Hindlimb muscle (tissue), 1 donor: ENCODE results near the gene SCML1. TPM values are rescaled to one million over a fixed set of nuclear protein-coding genes. Genes with fewer than 3 reads are reported as not detected.

Experiments
- DNase-seq: peaks from one replicate; pipeline ENCODE4 v3.0.0-alpha.2; 2013
- polyA plus RNA-seq: library from polyadenylated mRNA; unstranded; fragments of 120-200 nt; gene quantifications from one replicate; pipeline ENCODE4 v1.2.1, GENCODE V29; 2013; ENCODE audit not compliant: insufficient read length

SCML1 gene, protein sequence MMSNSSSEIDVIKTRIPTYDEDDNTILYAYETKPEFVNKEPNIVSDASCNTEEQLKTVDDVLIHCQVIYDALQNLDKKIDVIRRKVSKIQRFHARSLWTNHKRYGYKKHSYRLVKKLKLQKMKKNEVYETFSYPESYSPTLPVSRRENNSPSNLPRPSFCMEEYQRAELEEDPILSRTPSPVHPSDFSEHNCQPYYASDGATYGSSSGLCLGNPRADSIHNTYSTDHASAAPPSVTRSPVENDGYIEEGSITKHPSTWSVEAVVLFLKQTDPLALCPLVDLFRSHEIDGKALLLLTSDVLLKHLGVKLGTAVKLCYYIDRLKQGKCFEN
- polyA plus RNA-seq: 12.3 TPM

DNA sequence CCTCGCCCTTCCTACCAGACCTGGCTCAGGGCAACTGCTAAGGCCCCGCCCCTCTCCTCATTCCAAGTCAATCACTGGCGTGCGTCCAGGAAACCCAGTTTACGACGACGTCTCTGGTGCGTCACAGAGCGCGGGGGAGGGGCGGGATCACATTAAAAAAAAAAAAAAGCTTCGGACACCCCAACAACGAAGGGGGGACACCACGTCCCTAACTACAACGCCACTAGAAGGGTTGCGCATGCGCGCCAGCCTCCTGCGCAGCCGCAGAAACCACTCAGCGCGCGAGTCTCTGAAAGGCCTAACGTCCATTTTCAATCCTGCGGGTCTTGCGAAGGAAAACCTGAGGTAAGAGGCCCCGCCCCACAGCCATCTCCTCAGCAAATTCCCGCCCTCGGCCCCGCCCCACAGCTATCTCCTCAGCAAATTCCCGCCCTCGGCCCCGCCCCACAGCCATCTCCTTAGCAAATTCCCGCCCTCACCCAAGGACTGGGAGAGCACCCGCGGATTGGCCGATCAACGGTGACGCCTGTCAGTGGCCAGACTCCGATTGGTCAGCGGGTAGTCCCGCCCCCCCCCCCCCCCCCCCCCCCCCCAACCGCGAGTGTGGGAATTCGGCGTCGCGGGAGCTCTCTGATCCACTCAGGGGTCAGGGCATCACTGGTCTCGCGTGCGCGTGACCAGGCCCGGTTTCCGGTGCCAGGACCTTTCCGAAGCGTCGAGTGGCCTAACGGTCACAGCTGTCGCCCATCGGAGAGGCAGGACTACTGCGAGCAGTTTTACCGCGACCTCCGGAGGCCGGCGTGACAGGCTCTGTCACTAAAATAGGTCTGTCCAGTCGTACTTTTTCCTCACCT, at the start of gene SCML1:
TSS of gene SCML1 (plus strand) at position 638 of the 854 bp plus-strand sequence. CDS start 6,694 bp downstream, outside the sequence.
- peak; percentile 93 for DNase-seq

DNA sequence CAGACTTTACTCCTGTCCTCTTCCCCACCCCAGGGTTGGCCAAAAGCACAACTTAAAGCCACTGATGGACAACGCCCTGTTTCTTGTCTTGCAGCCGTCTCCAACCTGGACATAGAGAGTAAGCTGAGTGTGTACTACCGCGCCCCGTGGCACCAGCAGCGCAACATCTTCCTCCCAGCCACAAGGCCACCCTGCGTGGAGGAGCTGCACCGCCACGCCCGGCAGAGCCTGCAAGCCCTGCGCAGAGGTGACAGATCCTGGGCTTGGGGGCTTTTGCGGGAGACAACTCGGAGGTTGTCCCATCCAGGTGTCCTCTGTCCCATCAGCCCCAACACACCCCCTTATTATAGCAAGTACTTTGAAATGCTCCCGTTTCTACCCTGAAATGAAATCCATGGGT, 49.6 kb upstream of the SCML1 start:
- DNase-seq: no peak

DNA sequence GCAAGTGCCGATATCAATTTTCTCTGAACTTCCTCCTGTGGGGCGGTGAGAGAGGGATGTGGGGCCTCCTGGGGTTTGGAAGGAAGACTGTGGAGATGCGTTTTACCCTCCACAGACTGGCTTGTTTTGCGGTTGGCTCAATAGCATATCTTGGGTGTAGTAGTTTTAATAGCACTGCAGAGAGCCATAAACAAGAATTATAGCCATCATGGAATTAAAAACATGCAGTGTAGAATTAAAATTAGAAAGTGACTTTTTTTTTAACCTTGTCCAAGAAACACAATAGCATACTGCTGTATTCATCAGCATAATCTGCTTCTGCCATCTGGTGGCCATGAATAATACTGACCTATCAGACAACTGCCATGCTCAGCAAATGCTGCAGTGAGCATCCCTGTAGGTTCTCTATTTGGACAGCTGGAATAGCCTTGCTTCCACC, 47.3 kb upstream of the SCML1 start:
- peak; percentile 63 for DNase-seq

DNA sequence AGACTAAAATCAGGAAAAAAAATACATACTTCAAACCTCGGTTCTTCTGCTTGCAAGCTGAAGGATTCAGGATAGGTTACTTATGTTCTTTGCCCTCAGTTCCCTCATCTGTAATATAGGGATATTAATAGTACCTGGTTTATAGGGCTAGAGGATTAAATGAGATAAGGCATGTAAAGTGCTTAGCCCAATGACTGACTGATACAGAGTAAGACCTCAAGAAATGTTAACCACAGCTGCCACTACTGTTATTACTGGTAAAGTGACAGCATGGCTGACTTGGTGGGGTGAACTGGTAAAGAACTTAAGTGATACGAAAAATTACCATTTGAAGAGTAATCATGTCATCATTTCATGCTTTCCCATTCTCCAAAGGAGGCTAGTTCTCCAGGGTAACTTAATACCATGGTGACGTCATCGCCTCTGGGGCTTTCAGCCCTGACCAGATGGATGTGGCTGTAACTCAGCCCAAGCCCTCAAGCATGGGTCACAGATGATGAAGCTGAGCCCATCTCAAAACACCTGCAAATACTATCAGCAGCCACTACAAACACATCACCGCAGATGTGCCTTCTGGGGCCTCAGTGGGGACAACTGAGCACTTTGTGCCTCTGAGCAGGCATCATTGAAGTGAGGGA, 44.5 kb upstream of the SCML1 start:
- DNase-seq: no peak

DNA sequence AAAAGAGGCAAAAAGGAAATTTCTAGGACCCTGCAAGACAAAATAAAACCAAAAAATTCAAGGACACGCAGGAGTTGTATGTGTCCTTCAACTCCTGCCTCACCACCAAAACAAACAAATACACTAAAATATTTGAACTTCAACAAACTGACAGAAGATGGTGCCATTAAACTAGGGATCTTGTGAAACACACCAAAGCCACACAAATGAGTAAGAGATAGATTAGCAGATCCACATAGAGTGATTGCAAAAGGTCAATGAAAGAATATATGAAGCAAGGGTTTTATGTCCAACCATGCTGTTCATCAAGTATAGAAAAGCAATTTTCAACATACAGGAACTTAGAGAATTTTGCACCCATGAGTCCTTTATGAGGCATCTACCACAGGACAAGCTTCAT, 40.1 kb upstream of the SCML1 start:
- no peak for DNase-seq

DNA sequence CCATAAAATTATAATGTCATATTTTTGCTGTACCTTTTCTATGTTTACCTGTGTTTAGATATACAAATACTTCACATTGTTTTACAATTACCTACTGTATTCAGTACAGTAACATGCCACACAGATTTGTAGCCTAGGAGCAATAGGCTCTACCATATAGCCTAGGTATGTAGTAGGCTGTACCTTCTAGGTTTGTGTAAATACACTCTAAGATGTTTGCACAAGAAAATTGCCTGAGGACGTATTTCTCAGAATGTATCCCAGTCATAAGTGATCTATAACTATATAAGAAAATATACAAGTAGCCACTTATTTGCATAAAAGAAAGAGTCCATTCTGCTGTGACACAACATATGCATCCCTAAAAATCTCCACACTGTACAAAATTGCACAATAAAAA, 36.3 kb upstream of the SCML1 start:
- no peak for DNase-seq

DNA sequence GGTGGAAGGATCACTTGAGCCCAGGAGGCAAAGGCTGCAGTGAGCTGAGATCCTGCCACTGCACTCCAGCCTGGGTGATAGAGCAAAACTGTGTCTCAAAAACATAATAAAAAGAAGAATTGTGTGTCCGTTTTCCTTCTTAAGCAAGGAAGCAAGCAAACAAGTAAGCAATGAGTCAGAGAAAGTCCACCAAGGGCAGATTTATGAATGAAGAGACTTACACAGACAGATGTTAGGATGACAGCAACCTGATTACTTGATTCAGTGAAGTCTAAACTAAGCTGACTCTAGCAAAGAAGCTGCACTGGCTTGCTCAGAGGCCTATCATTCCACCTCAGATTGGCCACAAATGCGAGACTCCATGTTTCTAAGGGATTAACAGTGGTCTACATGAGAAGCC, 34.1 kb upstream of the SCML1 start:
- no peak for DNase-seq

DNA sequence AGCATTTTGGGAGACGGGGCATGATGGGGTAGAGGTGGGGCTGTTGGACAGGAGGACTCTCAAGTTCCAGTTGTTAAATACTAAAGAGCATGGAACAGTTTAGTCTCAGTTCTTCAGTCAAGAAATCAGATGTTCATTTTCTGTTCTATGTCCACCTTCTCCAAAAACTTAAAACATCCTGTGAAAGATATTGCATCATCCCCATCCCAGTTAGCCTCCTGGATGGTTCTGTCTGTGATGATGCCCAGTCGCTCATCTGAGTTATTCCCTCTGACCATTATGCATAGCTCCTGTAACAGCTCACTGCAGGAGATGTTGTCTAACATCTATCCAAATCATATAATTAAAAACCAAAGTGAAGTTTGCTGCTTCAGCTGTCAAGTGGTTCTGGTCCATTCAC, 32.1 kb upstream of the SCML1 start:
- no peak for DNase-seq

DNA sequence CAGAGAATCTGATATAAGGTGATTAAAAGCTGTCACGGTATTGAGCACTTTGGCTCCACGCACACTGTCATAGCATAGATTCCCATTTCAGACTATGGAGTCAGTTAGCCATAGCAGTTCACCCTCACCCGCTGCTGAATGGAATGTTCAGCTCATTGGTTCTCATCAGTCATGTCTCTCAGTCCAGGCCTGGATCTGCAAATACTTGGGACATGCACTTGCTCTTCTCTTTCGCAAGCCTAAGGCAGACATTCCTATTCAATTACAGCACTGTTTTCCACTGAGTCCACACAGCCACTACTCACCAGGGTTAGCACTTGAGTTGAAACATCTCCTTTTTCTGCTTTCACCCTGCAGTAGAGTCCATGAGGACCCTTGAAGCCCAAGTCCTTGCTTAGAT, 30.6 kb upstream of the SCML1 start:
- DNase-seq: no peak

DNA sequence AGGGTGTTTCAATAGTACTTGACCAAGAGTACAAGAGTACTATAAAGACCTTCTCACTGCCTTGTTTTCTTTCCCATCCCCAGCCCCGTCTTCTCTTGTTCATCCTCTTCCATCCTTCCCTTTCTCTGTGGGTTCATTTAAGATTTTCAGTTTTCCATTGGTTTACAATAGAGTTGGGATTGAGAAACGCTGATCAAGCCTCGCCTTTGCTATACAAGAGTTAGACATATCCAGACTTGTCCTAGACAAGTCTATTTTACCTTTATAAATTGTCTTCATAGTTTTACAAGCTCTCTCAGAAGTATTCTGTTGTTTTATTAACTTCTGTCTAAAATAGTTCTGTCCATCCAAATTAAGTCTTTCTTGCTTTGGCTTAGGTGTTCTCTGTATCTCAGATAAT, 29.6 kb upstream of the SCML1 start:
- DNase-seq: no peak

DNA sequence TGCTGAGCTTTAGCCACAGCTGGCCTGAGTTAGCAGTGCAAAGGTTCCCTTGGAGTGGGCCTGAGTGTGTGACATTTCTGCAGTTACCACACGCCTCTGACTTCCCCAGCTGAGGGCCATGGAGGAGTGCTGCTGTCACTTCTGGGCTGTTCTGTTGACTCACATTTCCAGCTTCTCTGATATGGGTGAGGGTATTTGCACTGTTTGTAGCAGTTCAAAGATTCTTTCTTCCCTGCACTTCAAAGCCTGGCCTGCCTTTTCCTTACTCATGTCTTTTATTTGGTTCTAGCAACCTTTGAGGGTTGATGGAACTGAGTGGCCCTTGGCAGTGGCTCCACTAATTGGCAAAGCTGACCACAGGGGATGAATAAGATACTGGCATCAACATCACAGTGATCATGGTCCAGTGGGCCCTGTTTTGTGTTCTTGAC, 26.4 kb upstream of the SCML1 start:
- DNase-seq: no peak

DNA sequence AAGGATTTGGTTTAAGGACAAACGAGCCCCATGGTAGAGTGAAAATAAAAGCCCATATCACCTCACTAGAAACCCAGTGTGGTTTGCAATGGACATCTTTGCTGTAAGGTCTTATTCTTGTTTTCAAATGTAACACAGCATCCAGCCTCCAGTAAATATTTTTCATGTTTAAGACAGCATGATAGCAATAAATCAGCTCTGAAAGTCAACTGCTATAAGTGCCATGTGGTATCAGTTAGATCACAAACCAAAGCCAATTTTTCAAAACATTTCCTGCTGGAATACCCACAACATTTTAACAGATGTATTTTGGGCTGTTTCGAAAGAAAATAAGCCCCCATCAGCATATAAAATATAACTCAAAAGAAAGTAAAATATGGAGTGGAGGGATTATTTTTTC, 24.0 kb upstream of the SCML1 start:
- DNase-seq: no peak

DNA sequence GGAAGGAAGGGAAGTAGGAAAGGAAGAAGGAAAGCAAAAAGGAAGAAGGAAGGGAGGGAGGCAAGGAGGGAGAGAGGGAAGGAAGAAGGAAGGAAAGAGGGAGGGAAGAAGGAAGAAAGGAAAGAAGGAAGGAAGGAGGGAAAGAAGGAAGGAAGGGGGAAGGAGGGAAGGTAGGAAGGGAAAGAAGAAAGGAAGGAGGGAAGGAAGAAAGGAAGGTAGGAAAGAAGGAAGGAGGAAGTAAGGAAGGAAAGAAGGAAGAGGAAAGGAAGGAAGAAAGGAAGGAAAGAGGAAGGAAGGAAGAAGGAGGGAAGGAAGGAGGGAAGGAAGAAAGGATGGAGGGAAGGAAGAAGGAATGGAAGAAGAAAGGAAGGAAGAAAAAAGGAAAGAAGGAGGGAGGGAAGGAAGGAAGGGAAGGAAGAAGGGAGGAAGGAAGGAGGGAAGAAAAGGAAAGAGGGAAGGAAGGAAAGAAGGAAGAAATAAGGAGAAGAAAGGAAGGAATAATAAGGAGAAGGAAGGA, 18.6 kb upstream of the SCML1 start:
- DNase-seq: no peak

DNA sequence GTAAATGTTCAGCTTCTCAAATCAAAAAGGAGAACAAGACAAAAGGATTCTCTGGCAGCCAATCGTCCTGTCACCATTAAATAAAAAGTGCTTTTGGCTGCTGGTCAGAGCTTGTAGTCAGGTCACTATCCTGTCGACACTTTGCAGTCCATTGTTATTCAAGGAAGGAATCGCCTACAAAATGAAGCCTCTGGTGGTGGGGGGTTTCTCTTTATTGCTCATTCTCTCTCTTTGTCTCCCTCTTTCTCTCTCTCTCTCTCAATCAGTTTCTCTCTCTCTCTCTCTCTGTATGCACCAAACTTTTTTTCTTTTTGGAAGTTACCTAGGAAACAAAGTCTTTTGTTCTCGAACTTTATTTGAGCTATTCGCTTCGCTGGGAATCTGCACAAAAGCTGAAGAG, 17.6 kb upstream of the SCML1 start:
- DNase-seq: no peak

DNA sequence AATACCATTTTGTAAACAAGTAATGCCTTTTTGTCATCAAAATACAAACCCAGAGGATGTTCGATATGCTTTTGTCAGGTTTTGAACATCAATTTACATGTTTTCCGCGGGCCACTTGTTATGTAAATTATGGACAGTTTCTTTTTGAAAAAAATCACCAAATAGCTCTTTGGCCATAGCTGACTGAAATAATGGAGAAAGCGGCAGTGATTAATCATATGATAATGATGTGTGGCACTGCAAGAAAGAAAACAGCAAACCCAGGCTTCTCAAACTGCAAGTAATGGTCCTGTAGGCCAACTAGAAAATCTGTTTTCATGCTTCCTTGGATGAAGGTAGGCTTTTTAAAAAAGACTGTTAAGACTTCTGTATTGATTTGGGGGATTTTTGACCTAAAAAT, 15.6 kb upstream of the SCML1 start:
- no peak for DNase-seq

DNA sequence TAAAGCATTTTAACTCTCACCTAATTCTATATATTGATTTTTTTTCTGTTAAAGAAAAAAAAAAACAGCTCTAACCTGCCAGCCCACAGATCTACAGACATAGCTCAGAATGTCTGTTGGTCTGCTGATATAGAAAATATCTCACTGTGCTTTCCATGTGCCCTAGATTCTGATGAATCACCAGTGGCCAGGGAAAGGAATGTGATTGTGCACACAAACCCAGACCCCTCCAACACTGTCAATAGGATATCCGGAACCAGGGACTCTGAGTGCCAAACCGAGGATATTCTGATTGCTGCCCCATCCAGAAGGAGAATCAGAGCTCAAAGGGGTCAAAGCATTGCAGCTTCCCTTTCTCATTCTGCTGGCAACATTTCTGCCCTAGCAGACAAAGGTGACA, 12.1 kb upstream of the SCML1 start:
- DNase-seq: no peak

DNA sequence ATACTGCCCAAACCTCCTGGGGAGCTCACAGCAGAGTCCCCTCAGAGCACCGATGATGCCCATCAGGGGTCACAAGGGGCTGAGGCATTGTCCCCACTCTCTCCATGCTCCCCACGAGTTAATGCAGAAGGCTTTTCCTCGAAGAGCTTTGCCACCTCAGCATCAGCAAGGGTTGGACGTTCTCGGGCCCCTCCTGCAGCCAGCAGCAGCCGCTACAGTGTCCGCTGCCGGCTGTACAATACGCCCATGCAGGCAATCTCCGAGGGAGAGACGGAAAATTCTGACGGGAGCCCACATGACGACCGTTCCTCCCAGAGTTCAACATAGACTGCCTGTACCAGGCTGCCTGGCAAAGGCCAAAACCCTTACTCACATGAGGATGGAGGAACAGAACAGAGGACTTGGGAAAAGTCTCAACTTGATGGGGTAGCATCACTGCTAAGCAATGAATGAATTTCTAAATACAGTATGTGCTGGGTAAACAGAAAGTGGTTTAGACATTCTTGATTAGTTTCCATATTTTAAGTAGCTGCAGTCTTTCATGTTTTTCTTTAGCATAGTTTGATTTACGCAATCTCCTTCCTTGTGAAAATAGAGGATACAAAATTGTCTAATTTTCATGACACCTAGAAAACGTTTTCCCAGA, 5.0 kb upstream of the SCML1 start:
- DNase-seq: no peak

DNA sequence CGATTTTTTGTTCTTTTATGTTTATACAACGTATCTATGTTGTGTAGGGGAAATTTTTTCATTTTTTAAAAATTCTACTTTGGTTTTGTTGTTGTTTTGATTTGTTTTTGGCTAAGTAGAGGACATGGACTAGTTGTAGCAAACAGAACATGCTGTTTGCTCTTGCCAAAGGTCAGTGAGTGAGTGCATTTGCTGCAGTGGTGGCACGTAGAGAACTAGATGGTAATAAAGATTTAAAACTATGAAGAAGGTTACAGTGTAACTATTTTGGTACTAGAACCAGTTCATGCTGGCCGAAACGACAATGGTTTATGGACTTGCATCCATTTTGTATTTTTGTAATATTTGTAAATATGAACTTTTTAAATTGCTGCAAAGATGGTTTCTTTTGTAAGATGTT, 1.9 kb upstream of the SCML1 start:
- no peak for DNase-seq

DNA sequence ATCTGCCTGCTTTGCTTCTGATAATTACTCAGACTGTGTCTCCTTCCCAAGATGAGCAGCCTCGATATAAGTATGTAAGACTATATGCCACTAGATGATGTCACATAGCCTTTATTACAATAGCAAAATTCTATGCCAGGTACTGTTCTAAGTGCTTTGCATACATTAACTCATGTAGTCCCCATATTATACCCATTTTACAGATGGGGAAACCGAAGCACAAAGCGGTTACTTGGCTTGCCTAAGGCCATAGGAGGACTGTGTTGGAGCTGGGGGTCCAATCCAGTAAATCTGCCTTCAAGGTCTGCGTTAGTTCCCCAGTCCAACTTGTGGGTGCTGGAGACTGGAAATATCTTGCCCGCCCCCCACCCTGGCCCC, 826 bp upstream of the SCML1 start:
- no peak for DNase-seq

DNA sequence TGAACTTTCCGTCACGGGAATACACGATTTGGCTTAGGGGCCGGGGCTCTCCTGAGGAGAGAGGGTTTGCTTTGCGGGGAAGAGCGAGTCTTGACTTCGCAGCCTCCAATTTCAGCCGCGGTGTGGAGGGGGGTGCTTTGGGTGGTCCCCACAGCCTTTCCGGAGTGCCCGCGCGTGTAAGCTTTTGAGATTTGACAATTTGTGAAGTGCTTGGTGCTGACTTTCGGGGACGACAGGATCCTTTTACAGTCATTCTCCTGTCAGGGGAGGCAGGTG, 355 bp downstream of the SCML1 start:
- DNase-seq: no peak

DNA sequence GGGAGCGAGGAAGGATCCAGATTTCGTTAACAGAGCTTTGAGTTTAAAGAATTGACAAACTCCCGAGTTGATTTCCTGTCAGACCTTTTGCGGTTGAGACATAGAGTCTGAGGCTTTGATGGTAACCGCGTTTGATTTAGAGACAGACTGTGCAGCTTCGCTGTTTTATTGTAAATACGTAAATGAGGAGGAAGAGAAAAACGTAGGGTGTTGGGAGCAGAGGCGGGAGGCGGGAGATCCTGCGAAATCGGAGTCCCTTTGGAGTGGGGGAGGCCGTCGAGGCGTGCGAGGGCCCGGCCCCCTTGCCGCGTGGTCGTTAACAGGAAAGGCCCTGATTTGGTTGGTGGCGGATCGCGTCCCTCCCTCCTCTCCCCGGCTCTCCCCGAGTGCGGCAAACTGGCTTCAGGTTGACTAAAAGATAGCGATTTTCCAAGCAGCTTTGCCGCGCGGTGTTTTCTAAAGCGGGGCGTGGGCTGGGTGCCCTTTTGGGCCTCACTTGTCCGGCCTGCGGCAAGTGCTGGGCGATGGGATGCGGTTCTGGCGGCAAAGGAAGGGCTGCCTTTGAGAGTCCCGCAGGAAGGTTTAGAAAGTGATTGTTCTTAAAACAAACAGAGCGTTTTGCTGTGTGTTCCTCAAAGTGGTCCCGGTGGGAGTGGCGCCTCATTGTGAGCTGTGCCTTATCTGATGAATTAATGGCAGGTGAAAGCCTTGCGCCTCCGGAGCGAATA, 857 bp downstream of the SCML1 start:
- peak; percentile 27 for DNase-seq
